Adrenal gland (tissue), 5 donors: ENCODE results near the gene EFHD1.

Experiments used
- POLR2A ChIP-seq, 2 donors: fragments of 450-650 bp; IDR thresholded peaks; one replicate each; pipeline ENCODE4 v1.6.1; 2017; ENCODE audit warnings: antibody characterized with exemption in 2 of 2, mild to moderate bottlenecking in 2 of 2, moderate library complexity in 1 of 2
- TF ChIP-seq, protein P1 (sequence below), 6 experiments: fragments of 450-650 bp in 4 of 6; fragments of 200-600 bp in 2 of 6; sonication (generic) in 1 of 6; IDR thresholded peaks; 1 replicate in 5 of 6; 2 replicates in 1 of 6; pipeline versions ENCODE4 v1.5.1 to v1.8.0; 2016 to 2021; ENCODE audit warnings: antibody characterized with exemption in 6 of 6, mild to moderate bottlenecking in 2 of 6, moderate library complexity in 1 of 6
- donor health status: DM: no; HTN: no; CAD: no.

DNA sequence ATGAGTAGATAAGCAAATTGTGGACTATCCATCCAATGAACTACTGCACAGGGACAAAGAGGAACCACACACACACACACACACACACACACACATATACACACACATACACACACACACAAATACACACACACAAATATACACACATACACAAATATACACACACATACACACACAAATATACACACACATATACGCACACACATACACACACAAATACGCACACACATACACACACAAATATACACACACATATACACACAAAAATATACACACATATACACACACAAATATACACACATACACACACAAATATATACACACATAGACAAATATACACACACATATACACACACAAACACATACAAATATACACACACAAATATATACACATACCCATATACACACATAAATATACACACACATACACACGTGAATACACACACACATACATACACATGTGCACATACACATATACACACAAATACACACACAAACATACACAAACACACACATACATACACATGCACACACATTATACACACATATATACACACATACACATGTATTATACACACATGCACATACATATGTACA is 19.8 kb upstream of the EFHD1 start:
- TF ChIP-seq, protein P1, sequence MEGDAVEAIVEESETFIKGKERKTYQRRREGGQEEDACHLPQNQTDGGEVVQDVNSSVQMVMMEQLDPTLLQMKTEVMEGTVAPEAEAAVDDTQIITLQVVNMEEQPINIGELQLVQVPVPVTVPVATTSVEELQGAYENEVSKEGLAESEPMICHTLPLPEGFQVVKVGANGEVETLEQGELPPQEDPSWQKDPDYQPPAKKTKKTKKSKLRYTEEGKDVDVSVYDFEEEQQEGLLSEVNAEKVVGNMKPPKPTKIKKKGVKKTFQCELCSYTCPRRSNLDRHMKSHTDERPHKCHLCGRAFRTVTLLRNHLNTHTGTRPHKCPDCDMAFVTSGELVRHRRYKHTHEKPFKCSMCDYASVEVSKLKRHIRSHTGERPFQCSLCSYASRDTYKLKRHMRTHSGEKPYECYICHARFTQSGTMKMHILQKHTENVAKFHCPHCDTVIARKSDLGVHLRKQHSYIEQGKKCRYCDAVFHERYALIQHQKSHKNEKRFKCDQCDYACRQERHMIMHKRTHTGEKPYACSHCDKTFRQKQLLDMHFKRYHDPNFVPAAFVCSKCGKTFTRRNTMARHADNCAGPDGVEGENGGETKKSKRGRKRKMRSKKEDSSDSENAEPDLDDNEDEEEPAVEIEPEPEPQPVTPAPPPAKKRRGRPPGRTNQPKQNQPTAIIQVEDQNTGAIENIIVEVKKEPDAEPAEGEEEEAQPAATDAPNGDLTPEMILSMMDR (IDR thresholded peaks at IDR 0.05), result no peak
- no peak for TF ChIP-seq POLR2A (IDR thresholded peaks at IDR 0.05)
